H9 (cell line): Measurements from ENCODE around the gene CADM1. TPM values are rescaled to one million over a fixed set of nuclear protein-coding genes. Genes with fewer than 3 reads are reported as not detected.

ENCODE experiments used
- DNase-seq: peaks from one replicate; pipeline ENCODE4 v3.0.0-alpha.2; 2017
- H2AFZ ChIP-seq: one replicate; pipeline ENCODE4 v1.6.1; 2013; ENCODE audit warnings: mild to moderate bottlenecking, low read length, control low read depth, moderate library complexity
- H2AK5ac ChIP-seq: 2 replicates; pipeline ENCODE4 v1.6.1; 2013; ENCODE audit warnings: low read length, control low read depth, mixed read lengths; ENCODE audit not compliant: insufficient read length
- H2BK120ac ChIP-seq: one replicate; pipeline ENCODE4 v1.6.1; 2013; ENCODE audit warnings: low read depth, mild to moderate bottlenecking, low read length, control low read depth, inconsistent platforms; ENCODE audit not compliant: poor library complexity, severe bottlenecking
- H2BK12ac ChIP-seq: 2 replicates; pipeline ENCODE4 v1.6.1; 2013; ENCODE audit warnings: low read length, control low read depth, mixed read lengths, low read depth; ENCODE audit not compliant: insufficient read length
- H2BK15ac ChIP-seq: 2 replicates; pipeline ENCODE4 v1.6.1; 2013; ENCODE audit warnings: low read depth, low read length, control low read depth
- H2BK20ac ChIP-seq: one replicate; pipeline ENCODE4 v1.6.1; 2013; ENCODE audit warnings: low read depth, mild to moderate bottlenecking, low read length, control low read depth, inconsistent platforms; ENCODE audit not compliant: poor library complexity, severe bottlenecking
- H2BK5ac ChIP-seq: 2 replicates; pipeline ENCODE4 v1.6.1; 2013; ENCODE audit warnings: low read length, control low read depth, mixed read lengths; ENCODE audit not compliant: insufficient read length
- H3K14ac ChIP-seq: 2 replicates; pipeline ENCODE4 v1.6.1; 2013; ENCODE audit warnings: low read length, control low read depth; ENCODE audit not compliant: insufficient read depth
- H3K18ac ChIP-seq: 2 replicates; pipeline ENCODE4 v1.6.1; 2013; ENCODE audit warnings: low read depth, mild to moderate bottlenecking, mixed read lengths, low read length, control low read depth; ENCODE audit not compliant: insufficient read length
- H3K23ac ChIP-seq: 2 replicates; pipeline ENCODE4 v1.6.1; 2013; ENCODE audit warnings: low read length, control low read depth, mixed read lengths, low read depth; ENCODE audit not compliant: insufficient read length
- H3K23me2 ChIP-seq: 2 replicates; pipeline ENCODE4 v1.6.1; 2013; ENCODE audit warnings: low read depth, mild to moderate bottlenecking, mixed read lengths, low read length, control low read depth; ENCODE audit not compliant: insufficient read length, poor library complexity, severe bottlenecking
- H3K27ac ChIP-seq: 2 replicates; pipeline ENCODE4 v1.5.1; 2013; ENCODE audit warnings: low read length, control low read depth, mixed read lengths, low read depth; ENCODE audit not compliant: insufficient read length
- H3K27me3 ChIP-seq: 2 replicates; pipeline ENCODE4 v1.6.1; 2013; ENCODE audit warnings: low read length, control low read depth, inconsistent platforms; ENCODE audit not compliant: insufficient read depth
- H3K4ac ChIP-seq: 2 replicates; pipeline ENCODE4 v1.6.1; 2013; ENCODE audit warnings: low read depth, mild to moderate bottlenecking, control low read depth, inconsistent platforms, low read length, moderate library complexity
- H3K4me1 ChIP-seq: 2 replicates; pipeline ENCODE4 v1.6.1; 2013; ENCODE audit warnings: low read length, control low read depth, inconsistent platforms; ENCODE audit not compliant: insufficient read depth
- H3K4me2 ChIP-seq: 2 replicates; pipeline ENCODE4 v1.6.1; 2013; ENCODE audit warnings: low read length, control low read depth, mixed read lengths; ENCODE audit not compliant: insufficient read length, insufficient read depth
- H3K56ac ChIP-seq: 2 replicates; pipeline ENCODE4 v1.6.1; 2013; ENCODE audit warnings: low read depth, mild to moderate bottlenecking, mixed read lengths, low read length, control low read depth; ENCODE audit not compliant: insufficient read length
- H3K79me1 ChIP-seq: 2 replicates; pipeline ENCODE4 v1.6.1; 2013; ENCODE audit warnings: low read depth, mild to moderate bottlenecking, moderate library complexity, low read length, control low read depth, inconsistent platforms; ENCODE audit not compliant: insufficient read depth, poor library complexity, severe bottlenecking
- H3K79me2 ChIP-seq: 2 replicates; pipeline ENCODE4 v1.6.1; 2013; ENCODE audit warnings: low read length, control low read depth, inconsistent platforms; ENCODE audit not compliant: insufficient read depth
- H3K9ac ChIP-seq: 2 replicates; pipeline ENCODE4 v1.6.1; 2013; ENCODE audit warnings: low read length, control low read depth, mixed read lengths; ENCODE audit not compliant: insufficient read length; ENCODE audit errors: extremely low read depth
- H3K9me3 ChIP-seq: one replicate; pipeline ENCODE4 v1.6.1; 2013; ENCODE audit warnings: low read depth, low read length, inconsistent platforms; ENCODE audit not compliant: control insufficient read depth
- H3T11ph ChIP-seq: one replicate; pipeline ENCODE4 v1.6.1; 2013; ENCODE audit warnings: mild to moderate bottlenecking, low read length, control low read depth, inconsistent platforms
- H4K20me1 ChIP-seq: one replicate; pipeline ENCODE4 v1.6.1; 2013; ENCODE audit not compliant: control insufficient read depth, insufficient read length, insufficient read depth
- H4K5ac ChIP-seq: 2 replicates; pipeline ENCODE4 v1.6.1; 2013; ENCODE audit warnings: low read depth, mild to moderate bottlenecking, mixed read lengths, low read length, control low read depth; ENCODE audit not compliant: insufficient read length
- H4K8ac ChIP-seq: replicated peaks from 2 replicates; pipeline ENCODE4 v1.6.1; 2013; ENCODE audit warnings: low read length, control low read depth, mixed read lengths, low read depth; ENCODE audit not compliant: insufficient read length
- H4K91ac ChIP-seq: 2 replicates; pipeline ENCODE4 v1.6.1; 2013; ENCODE audit warnings: low read depth, mild to moderate bottlenecking, moderate library complexity, mixed read lengths, low read length, control low read depth; ENCODE audit not compliant: insufficient read length
- H3K27ac Mint-ChIP-seq, 3 experiments: 2 replicates in 2 of 3; 3 replicates in 1 of 3; pipeline ENCODE4 v1.8.0; 2020 to 2021; ENCODE audit warnings: mixed read lengths in 3 of 3, mild to moderate bottlenecking in 1 of 3, moderate library complexity in 1 of 3
- H3K27me3 Mint-ChIP-seq: 2 replicates; pipeline ENCODE4 v1.8.0; 2021; ENCODE audit warnings: low read depth, mild to moderate bottlenecking, moderate library complexity, mixed read lengths
- H3K36me3 Mint-ChIP-seq, 3 experiments: 2 replicates in 2 of 3; 3 replicates in 1 of 3; pipeline ENCODE4 v1.8.0; 2020 to 2021; ENCODE audit warnings: low read depth in 3 of 3, mixed read lengths in 3 of 3; ENCODE audit not compliant: insufficient read depth in 1 of 3
- H3K4me1 Mint-ChIP-seq, 2 experiments: 2 replicates each; pipeline ENCODE4 v1.8.0; 2020; ENCODE audit warnings: mixed read lengths in 2 of 2
- H3K4me3 Mint-ChIP-seq, 2 experiments: 2 replicates in 1 of 2; 3 replicates in 1 of 2; pipeline ENCODE4 v1.8.0; 2020 to 2021; ENCODE audit warnings: mild to moderate bottlenecking in 2 of 2, mixed read lengths in 2 of 2, moderate library complexity in 1 of 2
- H3K9me3 Mint-ChIP-seq, 2 experiments: 2 replicates in 1 of 2; 3 replicates in 1 of 2; pipeline ENCODE4 v1.8.0; 2020; ENCODE audit warnings: mild to moderate bottlenecking in 2 of 2, mixed read lengths in 2 of 2, moderate library complexity in 1 of 2
- CTCF ChIP-seq: fragments of 200-600 bp; sonication (generic); conservative IDR thresholded peaks from 3 replicates; pipeline ENCODE4 v1.8.0; 2021; ENCODE audit warnings: antibody characterized with exemption, mild to moderate bottlenecking
- WGBS: extraction: QIAGEN DNeasy Blood & Tissue Kit; methylation state at CpG from one replicate; pipeline ENCODE4 v1.1.7; 2013; ENCODE audit warnings: missing lambda C conversion rate, low lambda C conversion rate, mixed read lengths; ENCODE audit not compliant: insufficient read length; ENCODE audit errors: extremely low coverage; 5-methylcytosine and 5-hydroxymethylcytosine counted together
- total RNA-seq: library from RNA; stranded (reverse); gene quantifications from 2 replicates; pipeline ENCODE4 v1.2.1, GENCODE V29; 2021

Gene CADM1
- total RNA-seq, 1 experiment from 2014 or later, result 11.9 TPM

GRCh38 chr11:115201111-115201792, 303.0 kb downstream of the CADM1 start:
- Histone ChIP-seq H4K8ac (no peak overlapping the region), H3K56ac (no peak overlapping the region), H2BK20ac (no peak overlapping the region), H3K23me2 (no peaks in the 10 kb centered on the region), H3K4ac (no peak overlapping the region), H3K27me3 (no peaks in the 10 kb centered on the region), H2AK5ac (no peak overlapping the region), H3K4me1 (no peaks in the 10 kb centered on the region), H3K4me2 (no peak overlapping the region), H2BK5ac (no peak overlapping the region), H4K20me1 (no peaks in the 10 kb centered on the region), H3K23ac (no peak overlapping the region), H3K79me2 (no peaks in the 10 kb centered on the region), H3K9me3 (no peaks in the 10 kb centered on the region), H3T11ph (no peak overlapping the region), H3K14ac (no peak overlapping the region), H2BK120ac (no peak overlapping the region), H2AFZ (no peak overlapping the region), H3K27ac (no peak overlapping the region), H4K91ac (no peak overlapping the region), H3K9ac (no peak overlapping the region), H2BK15ac (no peak overlapping the region), H3K18ac (no peak overlapping the region), H4K5ac (no peak overlapping the region), H3K79me1 (no peaks in the 10 kb centered on the region), H2BK12ac (no peak overlapping the region)
- Mint-ChIP-seq H3K4me3 (no peak overlapping the region), H3K27me3 (no peaks in the 10 kb centered on the region; the same call in 1 of the 2 replicates), H3K27ac (no peak overlapping the region), H3K9me3 (no peaks in the 10 kb centered on the region), H3K36me3 (no peaks in the 10 kb centered on the region), H3K4me1 (peaks cover 26 to 37% of the 10 kb centered on the region in 2 experiments)
- no peak for TF ChIP-seq CTCF
- no CpG with 5 or more reads among the region's 6 CpGs for WGBS
- DNase-seq, result no peak
